PFSK-1 (cell line): ENCODE data around the gene TRERF1.

Experiments used
- FOXP2 ChIP-seq: optimal IDR thresholded peaks from 2 replicates; pipeline ENCODE3; 2011; ENCODE audit warnings: borderline replicate concordance, control low read depth, inconsistent platforms; ENCODE audit not compliant: insufficient read depth; ENCODE audit errors: extremely low read length, extremely low read depth
- POLR2AphosphoS5 ChIP-seq: IDR thresholded peaks from 2 replicates; pipeline ENCODE4 v1.6.1; 2012; ENCODE audit warnings: low read depth, mild to moderate bottlenecking, control low read depth, low read length, moderate library complexity
- TAF1 ChIP-seq: IDR thresholded peaks from 2 replicates; pipeline ENCODE4 v1.6.1; 2012; ENCODE audit warnings: low read length, control low read depth, borderline replicate concordance; ENCODE audit not compliant: insufficient read depth

GRCh38 chr6:42405021-42405420, 46.7 kb downstream of the TRERF1 start:
- no peak for TF ChIP-seq POLR2AphosphoS5
- TF ChIP-seq TAF1 = no peak
- no peak for TF ChIP-seq FOXP2
